Endothelial cell of umbilical vein (primary cell): ENCODE data around the gene USP47. TPM values are rescaled to one million over a fixed set of nuclear protein-coding genes. Genes with fewer than 3 reads are reported as not detected.

ENCODE experiments used
- BruUV-seq: library from RNA; stranded (reverse); fragments of 400-500 nt; replicated peaks from 2 replicates; lab custom pipeline; 2021; lab: Mats Ljungman, UMichigan
- CTCF ChIA-PET: fragments of 300-600, 350-600 bp; sonication (Branson Sonifier 250); formaldehyde crosslinking; loops from one replicate; lab custom pipeline; 2021; ENCODE audit warnings: antibody characterized with exemption, inconsistent platforms; lab: Charles Lee
- POLR2A ChIA-PET: fragments of 300-600, 350-600 bp; sonication (Branson Sonifier 250); formaldehyde crosslinking; loops from one replicate; lab custom pipeline; 2021; ENCODE audit warnings: antibody characterized with exemption, inconsistent platforms; lab: Charles Lee
- DNase-seq: peaks from one replicate; pipeline ENCODE4 v3.0.0-alpha.2; 2011; ENCODE audit warnings: low read depth, low spot score
- FAIRE-seq: peaks from 2 replicates; lab custom pipeline; 2011; peaks lifted over from hg19 to GRCh38; lab: Jason Lieb, UNC
- H2AFZ ChIP-seq: 2 replicates; pipeline ENCODE4 v1.6.0; 2012; ENCODE audit warnings: low read depth, low read length, control low read depth, inconsistent platforms
- H3K27ac ChIP-seq: 2 replicates; pipeline ENCODE4 v1.5.1; 2011; ENCODE audit warnings: low read depth, mild to moderate bottlenecking, control low read depth, low read length, moderate library complexity; ENCODE audit not compliant: insufficient read depth
- H3K27me3 ChIP-seq, 2 experiments: 2 replicates each; pipeline versions ENCODE4 v1.6.0 to v1.6.1; 2011; ENCODE audit warnings: low read length in 2 of 2, mixed read lengths in 1 of 2; ENCODE audit not compliant: control insufficient read depth in 2 of 2, insufficient read depth in 2 of 2
- H3K36me3 ChIP-seq, 2 experiments: 2 replicates in 1 of 2; 3 replicates in 1 of 2; pipeline ENCODE4 v1.5.1; 2011; ENCODE audit warnings: low read length in 2 of 2, mild to moderate bottlenecking in 1 of 2, moderate library complexity in 1 of 2; ENCODE audit not compliant: control insufficient read depth in 2 of 2, insufficient read depth in 2 of 2; ENCODE audit errors: extremely low read depth in 1 of 2
- H3K4me1 ChIP-seq: 3 replicates; pipeline ENCODE4 v1.5.1; 2011; ENCODE audit warnings: mild to moderate bottlenecking, low read length; ENCODE audit not compliant: control insufficient read depth, insufficient read depth; ENCODE audit errors: extremely low read depth
- H3K4me2 ChIP-seq: 2 replicates; pipeline ENCODE4 v1.6.1; 2011; ENCODE audit warnings: low read length, control low read depth, mixed read lengths; ENCODE audit not compliant: insufficient read depth
- H3K4me3 ChIP-seq, 3 experiments: fragments of 200-600 bp in 1 of 3; sonication (generic), shearing (Covaris generic) in 1 of 3; replicated peaks in 1 of 3; 2 replicates each; pipeline ENCODE4 v1.5.1; 2011 to 2016; ENCODE audit warnings: control low read depth in 3 of 3, low read length in 3 of 3, mild to moderate bottlenecking in 2 of 3, inconsistent platforms in 1 of 3, low read depth in 1 of 3, moderate library complexity in 1 of 3; ENCODE audit not compliant: insufficient read depth in 1 of 3
- H3K79me2 ChIP-seq: 2 replicates; pipeline ENCODE4 v1.6.0; 2012; ENCODE audit warnings: low read length, inconsistent platforms; ENCODE audit not compliant: control insufficient read depth, insufficient read depth
- H3K9ac ChIP-seq: replicated peaks from 2 replicates; pipeline ENCODE3; 2011; ENCODE audit warnings: low read length, control low read depth; ENCODE audit not compliant: insufficient read depth; ENCODE audit errors: extremely low read depth
- H3K9me1 ChIP-seq: replicated peaks from 3 replicates; pipeline ENCODE4 v1.6.0; 2011; ENCODE audit warnings: mild to moderate bottlenecking, low read length; ENCODE audit not compliant: control insufficient read depth, insufficient read depth; ENCODE audit errors: extremely low read depth
- H3K9me3 ChIP-seq: replicated peaks from 2 replicates; pipeline ENCODE4 v1.5.1; 2012; ENCODE audit warnings: low read length, inconsistent platforms; ENCODE audit not compliant: control insufficient read depth, insufficient read depth
- H4K20me1 ChIP-seq: replicated peaks from 2 replicates; pipeline ENCODE3; 2011; ENCODE audit warnings: mild to moderate bottlenecking, low read length; ENCODE audit not compliant: control insufficient read depth, insufficient read depth; ENCODE audit errors: extremely low read depth
- EZH2 ChIP-seq: IDR thresholded peaks from 2 replicates; pipeline ENCODE4 v1.6.1; 2012; ENCODE audit warnings: borderline replicate concordance, low read depth, mild to moderate bottlenecking, moderate library complexity, low read length, inconsistent platforms; ENCODE audit not compliant: severe bottlenecking
- MYC ChIP-seq: IDR thresholded peaks from one replicate; pipeline ENCODE4 v1.6.1; 2011; ENCODE audit warnings: mild to moderate bottlenecking, low read depth, low read length
- POLR2A ChIP-seq: IDR thresholded peaks from 2 replicates; pipeline ENCODE4 v1.6.1; 2012; ENCODE audit warnings: low read depth, mild to moderate bottlenecking, control low read depth, low read length
- dilution Hi-C: fragments of 300-500 bp; cut with MboI; formaldehyde crosslinking; loops from one replicate; pipeline ENCODE4 v1.15.0; 2019; ENCODE audit warnings: low sequenced_read_pairs; ENCODE audit not compliant: extremely low pct_ligation_motif_present
- intact Hi-C: fragments of 100-400 bp; cut with micrococcal nuclease; formaldehyde crosslinking; loops from one replicate; pipeline ENCODE4 v1.10.0; 2022
- polyA plus RNA-seq, 4 experiments: library from polyadenylated mRNA; depleted of rRNA in 3 of 4; stranded (reverse) in 3 of 4; unstranded in 1 of 4; fragments of >200 nt; gene quantifications; 2 replicates each; pipeline versions ENCODE4 v1.2.1 to v1.2.3, GENCODE V29; 2011 to 2012; ENCODE audit warnings: missing spikeins in 1 of 4
- total RNA-seq: library from RNA; stranded (reverse); gene quantifications from 2 replicates; pipeline ENCODE4 v1.2.3, GENCODE V29; 2021
- TF ChIP-seq, protein P1 (sequence below), 2 donors: IDR thresholded peaks; 1 replicate in 1 of 2; 2 replicates in 1 of 2; pipeline ENCODE4 v1.5.1; 2011; ENCODE audit warnings: low read length in 2 of 2, mild to moderate bottlenecking in 2 of 2, moderate library complexity in 2 of 2, control low read depth in 1 of 2, inconsistent platforms in 1 of 2, low read depth in 1 of 2; ENCODE audit not compliant: insufficient read depth in 1 of 2; ENCODE audit errors: extremely low read depth in 1 of 2
- TF ChIP-seq, protein P2 (sequence below): IDR thresholded peaks from 2 replicates; pipeline ENCODE4 v1.6.1; 2011; ENCODE audit not compliant: insufficient read depth, insufficient read length

Gene USP47
- total and polyA plus RNA-seq, 2 donors (not counting 3 experiments of a cell fraction or from before 2014, with no cell fraction given), result 7.8 to 38.0 TPM

DNA sequence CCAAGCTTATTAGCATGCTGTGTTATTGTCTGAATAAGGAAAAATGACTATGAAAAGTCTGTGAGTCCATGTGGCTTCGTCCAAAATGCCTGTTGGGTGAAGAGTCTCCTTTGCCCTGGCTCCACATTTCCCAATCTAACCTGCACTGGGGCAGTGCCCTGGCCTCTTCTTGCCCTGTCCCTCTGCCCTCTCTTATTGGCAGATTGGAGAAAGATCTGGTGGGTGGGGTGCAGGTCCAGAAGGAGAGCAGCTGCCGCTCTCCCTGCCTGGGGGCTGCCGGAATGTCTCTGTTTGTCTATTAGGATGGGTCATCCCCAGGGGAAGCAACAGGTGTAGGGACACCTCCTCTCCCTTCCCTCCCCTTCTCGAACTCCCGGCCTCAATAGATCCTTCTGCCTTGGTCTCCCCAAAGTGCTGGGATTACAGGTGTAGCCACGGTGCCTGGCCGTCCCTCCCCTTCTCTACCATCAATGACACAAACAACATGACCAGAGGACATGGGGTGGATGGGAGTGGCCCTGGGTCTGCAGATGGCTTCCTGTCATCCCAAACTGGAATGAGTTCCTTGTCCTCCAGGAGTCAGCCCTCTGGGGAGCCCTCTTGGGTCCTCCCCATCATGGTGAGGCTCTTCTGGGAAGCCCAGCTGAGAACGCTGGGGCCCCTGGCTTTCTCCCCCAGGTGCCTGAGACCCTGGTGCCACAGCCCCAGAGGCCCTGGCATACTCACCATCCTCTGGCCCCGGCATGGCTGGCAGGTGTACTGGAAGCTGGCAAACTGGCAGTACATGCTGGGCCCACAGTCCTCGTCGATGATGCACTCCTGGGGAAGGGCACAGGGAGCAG is 126.1 kb downstream of the USP47 start:
- no peak overlapping the region for H3K4me3 ChIP-seq
- H3K36me3 ChIP-seq, result peaks cover 0 to 21% of the 10 kb centered on the region in 2 experiments
- H3K9me1 ChIP-seq, result no peaks in the 10 kb centered on the region
- H4K20me1 ChIP-seq, result no peaks in the 10 kb centered on the region
- no peaks in the 10 kb centered on the region for H3K4me1 ChIP-seq
- POLR2A ChIA-PET, result no interaction called here
- dilution Hi-C loops, result no loop called here
- H2AFZ ChIP-seq, result no peak overlapping the region
- H3K79me2 ChIP-seq, result no peaks in the 10 kb centered on the region
- no TSS peak for BruUV-seq
- no peak overlapping the region for H3K27ac ChIP-seq
- TF ChIP-seq POLR2A (no peak), EZH2 (no peak), MYC (no peak)
- TF ChIP-seq, protein P1, sequence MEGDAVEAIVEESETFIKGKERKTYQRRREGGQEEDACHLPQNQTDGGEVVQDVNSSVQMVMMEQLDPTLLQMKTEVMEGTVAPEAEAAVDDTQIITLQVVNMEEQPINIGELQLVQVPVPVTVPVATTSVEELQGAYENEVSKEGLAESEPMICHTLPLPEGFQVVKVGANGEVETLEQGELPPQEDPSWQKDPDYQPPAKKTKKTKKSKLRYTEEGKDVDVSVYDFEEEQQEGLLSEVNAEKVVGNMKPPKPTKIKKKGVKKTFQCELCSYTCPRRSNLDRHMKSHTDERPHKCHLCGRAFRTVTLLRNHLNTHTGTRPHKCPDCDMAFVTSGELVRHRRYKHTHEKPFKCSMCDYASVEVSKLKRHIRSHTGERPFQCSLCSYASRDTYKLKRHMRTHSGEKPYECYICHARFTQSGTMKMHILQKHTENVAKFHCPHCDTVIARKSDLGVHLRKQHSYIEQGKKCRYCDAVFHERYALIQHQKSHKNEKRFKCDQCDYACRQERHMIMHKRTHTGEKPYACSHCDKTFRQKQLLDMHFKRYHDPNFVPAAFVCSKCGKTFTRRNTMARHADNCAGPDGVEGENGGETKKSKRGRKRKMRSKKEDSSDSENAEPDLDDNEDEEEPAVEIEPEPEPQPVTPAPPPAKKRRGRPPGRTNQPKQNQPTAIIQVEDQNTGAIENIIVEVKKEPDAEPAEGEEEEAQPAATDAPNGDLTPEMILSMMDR (IDR thresholded peaks at IDR 0.05; ENCODE audit: extremely low read depth in 1 of 2, insufficient read depth in 1 of 2, low read depth in 1 of 2, low read length in 2 of 2), result no peak
- TF ChIP-seq, protein P2, sequence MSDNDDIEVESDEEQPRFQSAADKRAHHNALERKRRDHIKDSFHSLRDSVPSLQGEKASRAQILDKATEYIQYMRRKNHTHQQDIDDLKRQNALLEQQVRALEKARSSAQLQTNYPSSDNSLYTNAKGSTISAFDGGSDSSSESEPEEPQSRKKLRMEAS, result no peak
- intact Hi-C loops, result no loop called here
- H3K9me3 ChIP-seq, result no peaks in the 10 kb centered on the region
- no peaks in the 10 kb centered on the region for H3K27me3 ChIP-seq
- no peak for DNase-seq
- no peak for FAIRE-seq
- no peak overlapping the region for H3K4me2 ChIP-seq
- H3K9ac ChIP-seq, result no peak overlapping the region
- CTCF ChIA-PET, result interaction anchor here (0.8 to 2.3 kb wide), 11 partner anchors 9 to 169 kb away, joined by 3 to 31 read pairs (median 10); partner anchors contain the start of gene DKK3
